22Rv1 (cell line): ENCODE measurements around the gene GALNT17.

ENCODE experiments used
- H3K27ac ChIP-seq: fragments of 450-650 bp; 2 replicates; pipeline ENCODE4 v1.5.1; 2017
- CTCF ChIP-seq: fragments of 450-650 bp; IDR thresholded peaks from 2 replicates; pipeline ENCODE4 v1.5.1; 2017; ENCODE audit warnings: mild to moderate bottlenecking
- ZFX ChIP-seq: fragments of 450-650 bp; IDR thresholded peaks from 2 replicates; pipeline ENCODE4 v1.6.1; 2017; ENCODE audit warnings: antibody characterized with exemption, borderline replicate concordance

GALNT17 gene

DNA sequence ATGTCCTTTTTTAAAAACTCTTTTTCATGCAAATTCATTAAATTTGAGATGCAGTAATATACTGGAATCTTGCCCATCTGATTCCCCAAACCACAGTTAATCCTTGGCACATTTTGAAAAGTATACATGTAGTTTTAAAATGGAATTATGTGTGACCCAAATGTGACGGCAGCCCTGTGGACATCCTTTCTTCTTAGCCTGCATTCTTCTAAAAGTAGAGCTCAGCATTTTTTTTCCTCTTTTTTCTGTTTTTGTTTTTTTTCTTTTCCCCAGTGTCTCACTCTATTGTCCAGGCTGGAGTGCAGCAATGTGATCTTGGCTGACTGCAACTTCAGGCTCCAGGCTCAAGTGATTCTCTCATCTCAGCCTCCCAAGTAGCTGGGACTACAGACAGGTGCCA lies 338.9 kb downstream of the GALNT17 start:
- H3K27ac ChIP-seq, result no peak overlapping the region
- TF ChIP-seq ZFX (no peak), CTCF (no peak)

DNA sequence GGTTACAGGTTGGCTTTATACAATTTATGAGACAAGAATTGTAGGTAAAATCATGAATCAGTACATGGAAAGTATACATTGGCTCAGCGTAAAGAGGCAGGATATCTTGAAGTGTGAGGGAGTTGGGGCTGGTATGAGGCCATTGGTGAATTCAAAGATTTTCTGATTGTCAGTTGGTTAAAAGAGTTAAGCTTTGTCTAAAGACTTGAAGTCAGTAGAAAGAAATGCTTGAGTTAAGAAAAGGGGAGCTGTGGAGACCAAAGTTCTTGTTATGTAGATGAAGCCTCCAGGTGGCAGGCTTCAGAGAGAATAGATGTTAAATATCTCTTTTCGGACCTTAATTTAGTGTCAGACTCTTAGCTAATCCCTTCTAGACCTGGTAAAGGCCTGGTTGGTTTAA lies 341.0 kb downstream of the GALNT17 start:
- no peak overlapping the region for H3K27ac ChIP-seq
- TF ChIP-seq ZFX (no peak), CTCF (no peak)

DNA sequence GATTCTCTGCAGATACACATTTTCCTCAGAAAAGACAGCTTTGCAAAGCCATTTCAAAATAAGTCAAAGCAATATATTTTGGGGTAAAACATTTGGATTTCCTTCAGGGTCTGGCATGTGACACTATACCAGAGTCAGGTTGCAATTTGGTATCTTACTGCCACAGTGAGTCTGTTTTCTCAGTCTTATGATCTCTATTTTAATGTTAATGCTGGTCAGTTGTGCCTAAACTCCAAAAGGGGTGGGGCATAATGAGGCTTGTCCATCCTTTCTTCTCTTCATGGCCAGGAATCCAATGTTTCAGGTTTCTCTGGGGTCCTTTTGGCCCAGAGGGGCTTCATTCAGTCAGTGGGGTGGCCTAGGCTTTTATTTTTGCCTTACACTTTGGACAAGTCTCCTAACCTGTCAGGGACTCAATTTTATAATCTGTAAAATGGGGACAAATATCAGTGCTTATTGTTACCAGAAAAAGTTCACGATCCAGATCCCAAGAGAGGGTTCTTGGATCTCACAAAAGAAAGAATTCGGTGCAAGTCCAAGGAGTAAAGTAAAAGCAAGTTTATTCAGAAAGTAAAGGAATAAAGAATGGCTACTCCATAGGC lies 341.5 kb downstream of the GALNT17 start:
- no peak overlapping the region for H3K27ac ChIP-seq
- TF ChIP-seq CTCF, result no peak
- no peak for TF ChIP-seq ZFX

- no peak overlapping the region for H3K27ac ChIP-seq
- TF ChIP-seq CTCF (no peak), ZFX (no peak)
These were observed 345.5 kb downstream of the GALNT17 start for GRCh38 chr7:71477441-71477840.

GRCh38 chr7:71479231-71479630 lies 347.3 kb downstream of the GALNT17 start:
- no peak for TF ChIP-seq CTCF
- no peak for TF ChIP-seq ZFX
- no peak overlapping the region for H3K27ac ChIP-seq

DNA sequence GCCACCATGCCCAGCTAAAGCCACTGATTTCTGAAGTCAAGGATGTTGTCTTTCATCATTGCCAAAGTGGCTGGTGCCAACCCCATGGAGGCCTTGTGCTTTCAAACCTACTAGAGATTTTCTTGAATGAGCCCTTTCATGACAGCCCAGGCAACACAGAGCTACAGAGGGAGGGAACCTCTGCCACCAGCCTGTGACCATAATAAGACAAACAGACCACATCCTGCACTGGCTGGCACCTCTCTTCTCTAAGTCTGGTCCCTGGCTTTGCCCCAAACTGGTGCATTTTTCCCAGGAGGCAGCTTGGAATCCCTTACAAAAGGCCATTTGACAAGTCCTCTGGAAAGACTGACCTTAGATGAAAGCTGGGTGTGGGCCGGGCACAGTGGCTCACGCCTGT lies 348.8 kb downstream of the GALNT17 start:
- TF ChIP-seq ZFX, result no peak
- TF ChIP-seq CTCF, result no peak
- H3K27ac ChIP-seq, result no peak overlapping the region

DNA sequence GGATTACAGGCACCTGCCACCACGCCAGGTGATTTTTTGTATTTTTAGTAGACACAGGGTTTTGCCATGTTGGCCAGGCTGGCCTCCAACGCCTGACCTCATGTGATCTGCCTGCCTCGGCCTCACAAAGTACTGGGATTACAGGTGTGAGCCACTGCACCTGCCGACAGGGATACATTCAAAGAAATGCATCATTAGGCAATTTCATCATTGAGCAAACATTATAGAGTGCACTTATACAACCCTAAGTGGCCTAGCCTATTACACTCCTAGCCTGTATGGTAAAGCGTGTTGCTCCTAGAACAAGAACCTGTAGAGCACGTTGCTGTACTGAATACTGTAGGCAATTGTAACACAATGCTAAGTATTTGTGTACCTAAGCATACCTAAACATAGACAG lies 350.3 kb downstream of the GALNT17 start:
- H3K27ac ChIP-seq, result no peak overlapping the region

More for the DNA sequence above, 350.3 kb downstream of the GALNT17 start:
- no peak for TF ChIP-seq ZFX
- no peak for TF ChIP-seq CTCF
